Measurements from ENCODE around the gene LPP. TPM values are rescaled to one million over a fixed set of nuclear protein-coding genes. Genes with fewer than 3 reads are reported as not detected.
A peak's percentile ranks its signal among the peaks of the same experiment; 100 is the strongest.

Gene LPP
- total RNA-seq, 1 donor = 196 TPM

DNA sequence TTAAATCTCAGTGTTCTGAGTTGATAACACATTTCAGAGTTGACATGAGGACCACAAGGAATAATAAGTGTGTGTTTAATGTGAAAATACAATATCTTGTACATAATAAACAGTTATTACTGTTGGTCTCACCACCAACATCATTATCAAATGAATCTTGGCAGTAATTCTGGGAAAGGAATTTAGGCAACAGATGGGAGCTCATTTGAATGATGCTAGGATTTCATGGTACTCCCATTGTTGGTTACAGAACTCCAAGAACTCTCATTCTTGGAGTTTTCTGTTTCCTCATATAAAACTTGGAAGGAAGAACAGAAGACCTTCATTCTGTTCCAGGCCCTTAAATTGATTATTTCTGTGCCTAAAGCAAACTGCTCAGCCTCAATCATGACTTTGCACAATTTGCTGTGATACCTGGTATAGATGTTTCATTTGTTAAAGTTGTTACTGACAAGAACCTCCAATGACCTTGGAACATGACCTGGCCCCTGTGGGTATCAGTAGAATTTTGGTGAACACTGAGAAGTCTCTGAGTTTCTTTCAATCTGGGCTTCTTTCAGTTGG is 385.8 kb downstream of the LPP start:
- DNase-seq (ENCODE audit: low read depth) = no peak
- TF ChIP-seq, protein P1, sequence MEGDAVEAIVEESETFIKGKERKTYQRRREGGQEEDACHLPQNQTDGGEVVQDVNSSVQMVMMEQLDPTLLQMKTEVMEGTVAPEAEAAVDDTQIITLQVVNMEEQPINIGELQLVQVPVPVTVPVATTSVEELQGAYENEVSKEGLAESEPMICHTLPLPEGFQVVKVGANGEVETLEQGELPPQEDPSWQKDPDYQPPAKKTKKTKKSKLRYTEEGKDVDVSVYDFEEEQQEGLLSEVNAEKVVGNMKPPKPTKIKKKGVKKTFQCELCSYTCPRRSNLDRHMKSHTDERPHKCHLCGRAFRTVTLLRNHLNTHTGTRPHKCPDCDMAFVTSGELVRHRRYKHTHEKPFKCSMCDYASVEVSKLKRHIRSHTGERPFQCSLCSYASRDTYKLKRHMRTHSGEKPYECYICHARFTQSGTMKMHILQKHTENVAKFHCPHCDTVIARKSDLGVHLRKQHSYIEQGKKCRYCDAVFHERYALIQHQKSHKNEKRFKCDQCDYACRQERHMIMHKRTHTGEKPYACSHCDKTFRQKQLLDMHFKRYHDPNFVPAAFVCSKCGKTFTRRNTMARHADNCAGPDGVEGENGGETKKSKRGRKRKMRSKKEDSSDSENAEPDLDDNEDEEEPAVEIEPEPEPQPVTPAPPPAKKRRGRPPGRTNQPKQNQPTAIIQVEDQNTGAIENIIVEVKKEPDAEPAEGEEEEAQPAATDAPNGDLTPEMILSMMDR (IDR thresholded peaks at IDR 0.05; ENCODE audit: insufficient read depth, low read depth, low read length) = no peak
- no peak overlapping the region for H3K4me3 ChIP-seq (ENCODE audit: low read depth, low read length)

DNA sequence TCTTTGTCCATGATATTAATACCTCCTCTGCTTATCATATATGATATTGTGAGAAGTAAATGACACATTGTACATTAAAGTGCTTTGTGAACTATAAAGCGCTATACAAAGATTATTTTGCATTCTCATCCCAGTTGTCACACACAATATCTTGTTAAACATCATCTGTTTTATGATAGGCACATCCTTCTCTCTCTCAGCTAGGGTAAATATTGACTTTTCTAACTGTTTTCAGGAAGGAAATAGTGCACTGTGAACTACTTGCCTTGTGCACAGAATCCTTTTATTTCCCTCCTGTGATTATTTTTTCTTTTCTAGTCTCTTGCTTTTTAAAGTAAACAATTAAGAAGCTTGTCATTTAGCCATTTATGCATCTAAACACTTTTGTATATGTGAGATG is 388.2 kb downstream of the LPP start:
- no peak for DNase-seq (ENCODE audit: low read depth)
- H3K4me3 ChIP-seq (ENCODE audit: low read depth, low read length) = no peak overlapping the region
- TF ChIP-seq, protein P1 (IDR thresholded peaks at IDR 0.05; ENCODE audit: insufficient read depth, low read depth, low read length) = no peak

DNA sequence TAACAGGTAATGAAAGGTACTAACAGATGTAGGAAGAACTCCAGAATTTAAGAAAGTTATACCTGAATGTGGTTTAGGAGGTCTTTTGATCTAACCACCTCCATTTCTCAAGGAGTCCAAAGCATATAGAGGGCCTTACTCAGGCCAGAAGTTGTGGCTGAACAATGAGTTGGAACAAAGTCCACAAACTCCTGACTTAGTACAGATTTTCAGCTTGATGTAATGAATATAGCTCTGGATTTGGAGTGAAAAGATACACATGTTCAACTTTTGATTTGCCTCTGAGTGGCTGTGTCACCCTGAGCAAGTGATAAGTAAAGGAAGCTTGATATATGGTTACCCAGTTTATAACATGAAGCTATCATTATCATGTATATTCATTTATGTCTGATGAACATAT is 390.1 kb downstream of the LPP start:
- H3K4me3 ChIP-seq (ENCODE audit: low read depth, low read length) = no peak overlapping the region
- TF ChIP-seq, protein P1 (IDR thresholded peaks at IDR 0.05; ENCODE audit: insufficient read depth, low read depth, low read length) = no peak
- DNase-seq (ENCODE audit: low read depth) = no peak

- DNase-seq (ENCODE audit: low read depth) = peak; percentile 87
- TF ChIP-seq, protein P1 (IDR thresholded peaks at IDR 0.05; ENCODE audit: insufficient read depth, low read depth, low read length) = no peak
These were observed 393.1 kb downstream of the LPP start for GRCh38 chr3:188546835-188547670.

DNA sequence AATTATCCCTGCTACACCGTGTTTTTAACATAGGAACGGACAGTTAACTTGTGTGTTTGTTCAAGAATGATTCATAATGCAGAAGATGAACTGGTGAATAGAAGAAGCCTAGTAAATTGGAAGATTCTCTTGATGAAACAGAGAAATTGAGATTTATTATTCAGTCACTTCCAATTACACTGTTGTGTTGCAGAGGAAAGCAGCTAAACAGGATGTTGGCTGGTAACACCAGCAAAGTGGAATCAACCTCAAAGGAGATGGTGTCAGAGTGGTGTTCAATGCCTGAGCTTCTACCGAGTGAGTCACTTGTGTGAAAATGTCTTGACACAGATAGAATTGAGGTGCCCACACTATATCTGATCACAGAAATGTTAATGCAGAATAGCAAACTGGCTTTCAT is 399.6 kb downstream of the LPP start:
- DNase-seq (ENCODE audit: low read depth) = no peak
- H3K4me3 ChIP-seq (ENCODE audit: low read depth, low read length) = no peak overlapping the region
- TF ChIP-seq, protein P1 (IDR thresholded peaks at IDR 0.05; ENCODE audit: insufficient read depth, low read depth, low read length) = no peak

More at GRCh38 chr3:188546835-188547670, 393.1 kb downstream of the LPP start:
- H3K4me3 ChIP-seq (ENCODE audit: low read depth, low read length) = no peak overlapping the region

DNA sequence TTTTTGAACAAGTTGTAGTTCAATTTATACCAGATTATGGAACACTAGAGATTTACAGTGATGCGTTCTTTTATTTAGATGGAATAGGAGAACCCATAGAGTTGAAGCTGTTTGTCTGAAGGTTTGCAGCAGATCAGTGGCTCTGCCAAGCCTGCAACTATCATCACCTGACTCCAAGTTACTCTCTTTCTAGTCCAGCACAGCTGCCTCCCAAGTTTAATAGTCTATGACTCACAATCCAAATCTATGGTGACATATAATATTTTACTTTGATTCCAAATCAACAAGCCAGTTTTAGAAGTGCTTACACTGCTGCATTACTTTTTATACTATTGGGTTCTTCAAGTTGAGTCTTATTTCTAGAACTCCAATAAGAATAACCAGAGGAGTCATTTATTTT is 400.4 kb downstream of the LPP start:
- TF ChIP-seq, protein P1 (IDR thresholded peaks at IDR 0.05; ENCODE audit: insufficient read depth, low read depth, low read length) = no peak
- DNase-seq (ENCODE audit: low read depth) = peak; percentile 68
- no peak overlapping the region for H3K4me3 ChIP-seq (ENCODE audit: low read depth, low read length)
